Rectal smooth muscle tissue (tissue), 1 donor: Measurements from ENCODE around the gene THSD7A.
"Not testable (repeated sequence)": the region's sequence is repeated elsewhere in the genome, so short reads cannot be mapped to it uniquely, and the experiment has no call there.

Experiments
- H3K27ac ChIP-seq: one replicate; pipeline ENCODE4 v1.7.0; 2013; ENCODE audit warnings: low read depth, low read length, inconsistent platforms
- H3K27me3 ChIP-seq: one replicate; pipeline ENCODE4 v1.7.0; 2013; ENCODE audit warnings: low read length; ENCODE audit not compliant: control insufficient read depth, insufficient read depth
- H3K36me3 ChIP-seq: one replicate; pipeline ENCODE4 v1.7.0; 2013; ENCODE audit warnings: low read length; ENCODE audit not compliant: control insufficient read depth, insufficient read depth
- H3K4me1 ChIP-seq: one replicate; pipeline ENCODE4 v1.7.0; 2013; ENCODE audit warnings: low read length; ENCODE audit not compliant: control insufficient read depth, insufficient read depth
- H3K4me3 ChIP-seq: one replicate; pipeline ENCODE4 v1.7.0; 2013; ENCODE audit warnings: low read length
- H3K9ac ChIP-seq: one replicate; pipeline ENCODE4 v1.7.0; 2013; ENCODE audit warnings: low read length

The THSD7A gene

GRCh38 chr7:11533229-11533820 is 298.7 kb downstream of the THSD7A start:
- Histone ChIP-seq H3K4me1 (no peaks in the 10 kb centered on the region), H3K9ac (no peak overlapping the region), H3K27ac (no peak overlapping the region), H3K36me3 (no peaks in the 10 kb centered on the region), H3K4me3 (no peak overlapping the region), H3K27me3 (no peaks in the 10 kb centered on the region)

GRCh38 chr7:11529382-11529781 is 302.6 kb downstream of the THSD7A start:
- no peak overlapping the region for H3K9ac ChIP-seq
- no peaks in the 10 kb centered on the region for H3K27me3 ChIP-seq
- H3K27ac ChIP-seq, result no peak overlapping the region
- H3K4me1 ChIP-seq, result no peaks in the 10 kb centered on the region
- no peak overlapping the region for H3K4me3 ChIP-seq
- no peaks in the 10 kb centered on the region for H3K36me3 ChIP-seq

- Histone ChIP-seq H3K4me1 (no peaks in the 10 kb centered on the region), H3K9ac (no peak overlapping the region), H3K4me3 (no peak overlapping the region), H3K36me3 (no peaks in the 10 kb centered on the region), H3K27me3 (no peaks in the 10 kb centered on the region), H3K27ac (no peak overlapping the region)
Observed at GRCh38 chr7:11527707-11528106, 304.3 kb downstream of the THSD7A start.

GRCh38 chr7:11524476-11525397 is 307.3 kb downstream of the THSD7A start:
- no peaks in the 10 kb centered on the region for H3K27me3 ChIP-seq
- no peak overlapping the region for H3K9ac ChIP-seq
- no peak overlapping the region for H3K27ac ChIP-seq
- no peak overlapping the region for H3K4me3 ChIP-seq
- no peaks in the 10 kb centered on the region for H3K36me3 ChIP-seq
- no peaks in the 10 kb centered on the region for H3K4me1 ChIP-seq

- not testable (repeated sequence) for H3K27ac ChIP-seq, H3K9ac ChIP-seq, H3K4me3 ChIP-seq, H3K27me3 ChIP-seq, H3K36me3 ChIP-seq, H3K4me1 ChIP-seq
Observed at GRCh38 chr7:11521964-11522499, 310.0 kb downstream of the THSD7A start.

- no peaks in the 10 kb centered on the region for H3K36me3 ChIP-seq
- H3K27me3 ChIP-seq, result no peaks in the 10 kb centered on the region
- no peak overlapping the region for H3K9ac ChIP-seq
- H3K4me3 ChIP-seq, result no peak overlapping the region
- H3K27ac ChIP-seq, result no peak overlapping the region
- H3K4me1 ChIP-seq, result no peaks in the 10 kb centered on the region
Observed at GRCh38 chr7:11517853-11518252, 314.1 kb downstream of the THSD7A start.

- Histone ChIP-seq H3K27me3 (no peaks in the 10 kb centered on the region), H3K4me3 (no peak overlapping the region), H3K4me1 (no peaks in the 10 kb centered on the region), H3K27ac (no peak overlapping the region), H3K36me3 (no peaks in the 10 kb centered on the region), H3K9ac (no peak overlapping the region)
Observed at GRCh38 chr7:11516328-11516727, 315.7 kb downstream of the THSD7A start.

- Histone ChIP-seq H3K36me3 (no peaks in the 10 kb centered on the region), H3K4me3 (no peak overlapping the region), H3K4me1 (no peaks in the 10 kb centered on the region), H3K27me3 (no peaks in the 10 kb centered on the region), H3K27ac (no peak overlapping the region), H3K9ac (no peak overlapping the region)
Observed at GRCh38 chr7:11513460-11513859, 318.5 kb downstream of the THSD7A start.

- no peaks in the 10 kb centered on the region for H3K4me1 ChIP-seq
- no peaks in the 10 kb centered on the region for H3K27me3 ChIP-seq
- no peak overlapping the region for H3K9ac ChIP-seq
- H3K4me3 ChIP-seq, result no peak overlapping the region
- no peak overlapping the region for H3K27ac ChIP-seq
- H3K36me3 ChIP-seq, result no peaks in the 10 kb centered on the region
Observed at GRCh38 chr7:11507929-11508328, 324.1 kb downstream of the THSD7A start.

- Histone ChIP-seq H3K36me3 (no peaks in the 10 kb centered on the region), H3K9ac (no peak overlapping the region), H3K27me3 (no peaks in the 10 kb centered on the region), H3K4me3 (no peak overlapping the region), H3K27ac (no peak overlapping the region), H3K4me1 (no peaks in the 10 kb centered on the region)
Observed at GRCh38 chr7:11506417-11506816, 325.6 kb downstream of the THSD7A start.

GRCh38 chr7:11505471-11505985 is 326.5 kb downstream of the THSD7A start:
- Histone ChIP-seq H3K27me3 (no peaks in the 10 kb centered on the region), H3K4me1 (no peaks in the 10 kb centered on the region), H3K9ac (no peak overlapping the region), H3K36me3 (no peaks in the 10 kb centered on the region), H3K4me3 (no peak overlapping the region), H3K27ac (no peak overlapping the region)

- Histone ChIP-seq H3K27me3 (no peaks in the 10 kb centered on the region), H3K4me3 (no peak overlapping the region), H3K27ac (no peak overlapping the region), H3K4me1 (no peaks in the 10 kb centered on the region), H3K9ac (no peak overlapping the region), H3K36me3 (no peaks in the 10 kb centered on the region)
Observed at GRCh38 chr7:11492307-11492706, 339.7 kb downstream of the THSD7A start.
